ENCODE data around the gene COX11. TPM values are rescaled to one million over a fixed set of nuclear protein-coding genes. Genes with fewer than 3 reads are reported as not detected.

COX11 gene
- total and polyA plus RNA-seq, 2 of the 8 experiments (the other 6 are each of a cell fraction or from before 2014, with no cell fraction given) = 43.0 to 54.1 TPM

GRCh38 chr17:54992797-54993639, 24.6 kb upstream of the COX11 start:
- H3K23ac ChIP-seq (ENCODE audit: insufficient read length) = no peak overlapping the region
- WGBS, 2 experiments (ENCODE audit: extremely low coverage in 1 of 2, insufficient coverage in 1 of 2, insufficient read length in 1 of 2, insufficient replicate concordance in 2 of 2, low coverage in 1 of 2, low lambda C conversion rate in 2 of 2, missing lambda C conversion rate in 1 of 2) = 87% methylated on average over 8 of the region's 8 CpGs; no CpG with 5 or more reads in 1 of the 2 experiments
- no peaks in the 10 kb centered on the region for H3K23me2 ChIP-seq (ENCODE audit: low read depth, low read length)
- H2BK120ac ChIP-seq (replicated peaks; ENCODE audit: low read depth, low read length) = no peak overlapping the region
- no peak overlapping the region for H4K91ac ChIP-seq (replicated peaks; ENCODE audit: insufficient read length, low read length)
- H3K79me1 ChIP-seq (ENCODE audit: low read depth, low read length) = no peaks in the 10 kb centered on the region
- no peak overlapping the region for H2AFZ ChIP-seq (ENCODE audit: low read length)
- no peak overlapping the region for H3K4me2 ChIP-seq (ENCODE audit: insufficient read depth in 1 of 2, low read depth in 2 of 2, low read length in 2 of 2)
- H2BK12ac ChIP-seq (ENCODE audit: low read depth, low read length) = no peak overlapping the region
- ChIA-PET POLR2A (ENCODE audit: partially characterized antibody) (interaction anchor here (0.6 to 1.3 kb wide), 2 partner anchors 13 to 363 kb away, joined by 3 to 5 read pairs; no protein-coding TSS in a partner anchor), CTCF (ENCODE audit: partially characterized antibody) (interaction anchor here (0.6 to 7.6 kb wide), 25 partner anchors 11 to 1192 kb away, joined by 3 to 107 read pairs (median 4); no protein-coding TSS in a partner anchor)
- H3K9ac ChIP-seq (replicated peaks in 1 of 4; ENCODE audit: extremely low read depth in 1 of 4, low read depth in 3 of 4, low read length in 3 of 4) = no peak overlapping the region
- H3K18ac ChIP-seq (ENCODE audit: extremely low read depth, low read length) = no peak overlapping the region
- H4K20me1 ChIP-seq (replicated peaks in 1 of 2; ENCODE audit: control insufficient read depth in 1 of 2, insufficient read depth in 2 of 2, low read length in 2 of 2) = no peaks in the 10 kb centered on the region
- no peaks in the 10 kb centered on the region for H3K9me3 ChIP-seq (ENCODE audit: insufficient read depth in 2 of 2, low read depth in 1 of 2, low read length in 1 of 2)
- H2BK20ac ChIP-seq (ENCODE audit: low read length) = no peak overlapping the region
- no peaks in the 10 kb centered on the region for H3K4me1 ChIP-seq (replicated peaks in 1 of 4; ENCODE audit: control insufficient read depth in 3 of 4, insufficient read depth in 4 of 4, low read length in 3 of 4)
- no peak overlapping the region for H3K14ac ChIP-seq (ENCODE audit: insufficient read length)
- H3K27me3 ChIP-seq (replicated peaks in 1 of 4; ENCODE audit: control insufficient read depth in 3 of 4, extremely low read depth in 1 of 4, insufficient read depth in 3 of 4, low read length in 3 of 4) = no peaks in the 10 kb centered on the region
- FAIRE-seq = no peak
- H2AK5ac ChIP-seq (ENCODE audit: low read depth, low read length) = no peak overlapping the region
- no peak overlapping the region for H3K27ac ChIP-seq (ENCODE audit: low read depth, low read length)
- H3K79me2 ChIP-seq (ENCODE audit: control insufficient read depth in 1 of 2, insufficient read depth in 2 of 2, low read length in 2 of 2) = no peaks in the 10 kb centered on the region
- no peak for DNase-seq (ENCODE audit: low read depth in 1 of 2, low spot score in 2 of 2)
- H3K4ac ChIP-seq (replicated peaks; ENCODE audit: insufficient read length, low read depth, low read length) = no peak overlapping the region
- H2BK15ac ChIP-seq (ENCODE audit: low read length) = no peak overlapping the region
- H4K5ac ChIP-seq (ENCODE audit: insufficient read length, low read depth, low read length) = no peak overlapping the region
- no peaks in the 10 kb centered on the region; a peak in 1 of 8 replicates for H3K36me3 ChIP-seq (ENCODE audit: control insufficient read depth in 2 of 4, insufficient read depth in 4 of 4, low read length in 3 of 4)
- no peak overlapping the region for H2BK5ac ChIP-seq (ENCODE audit: low read depth, low read length)
- no peak overlapping the region for H3K56ac ChIP-seq (replicated peaks; ENCODE audit: insufficient read length, low read depth, low read length)
- no peak overlapping the region for H3K4me3 ChIP-seq (ENCODE audit: extremely low read depth in 1 of 4, insufficient read depth in 2 of 4, low read depth in 3 of 4, low read length in 4 of 4)
- H4K8ac ChIP-seq (ENCODE audit: extremely low read depth, insufficient read depth, low read length) = no peak overlapping the region
- TF ChIP-seq JUN (IDR thresholded peaks at IDR 0.05; ENCODE audit: low read depth, low read length) (no peak), SIN3A (conservative IDR thresholded peaks at IDR 0.05 in 1 of 2, IDR thresholded peaks at IDR 0.05 in 1 of 2; ENCODE audit: low read depth in 1 of 2, low read length in 2 of 2) (no peak), TEAD4 (IDR thresholded peaks at IDR 0.05; ENCODE audit: low read depth, low read length) (no peak), BRCA1 (IDR thresholded peaks at IDR 0.05; ENCODE audit: low read depth, low read length) (no peak), RNF2 (IDR thresholded peaks at IDR 0.05; ENCODE audit: borderline replicate concordance, low read depth, low read length, missing control alignments, poor library complexity, severe bottlenecking) (no peak), KDM1A (IDR thresholded peaks at IDR 0.05; ENCODE audit: borderline replicate concordance, low read length) (no peak), YY1 (IDR thresholded peaks at IDR 0.05; ENCODE audit: low read depth, low read length) (no peak), RAD21 (IDR thresholded peaks at IDR 0.05 in 1 of 2, conservative IDR thresholded peaks at IDR 0.05 in 1 of 2; ENCODE audit: low read depth in 2 of 2, low read length in 2 of 2) (peak; percentile 63 to 67)

Measured in H1 (cell line).